Lower leg skin (tissue), 3 donors: ENCODE results near the gene COL18A1.

ENCODE experiments used
- CTCF ChIP-seq, 3 donors: fragments of 450-650 bp; IDR thresholded peaks; one replicate each; pipeline ENCODE4 v1.5.1; 2016; ENCODE audit warnings: antibody characterized with exemption in 3 of 3, mild to moderate bottlenecking in 3 of 3, moderate library complexity in 2 of 3
- POLR2A ChIP-seq, 2 donors: fragments of 450-650 bp; IDR thresholded peaks; one replicate each; pipeline ENCODE4 v1.6.1; 2016 to 2017; ENCODE audit warnings: antibody characterized with exemption in 2 of 2, mild to moderate bottlenecking in 1 of 2, moderate library complexity in 1 of 2

- TF ChIP-seq CTCF (IDR thresholded peaks at IDR 0.05) (no peak), POLR2A (IDR thresholded peaks at IDR 0.05) (no peak)
These were observed 117.4 kb downstream of the COL18A1 start for GRCh38 chr21:45522381-45522780.
